A549 (cell line): ENCODE data around the gene PATJ.

ENCODE experiments used
- CBX2 ChIP-seq: fragments of 200-600 bp; sonication (generic); IDR thresholded peaks from 2 replicates; pipeline ENCODE4 v1.6.1; 2016; ENCODE audit warnings: low read depth, mild to moderate bottlenecking, borderline replicate concordance
- CTCF ChIP-seq: fragments of >200 bp; sonication (Bioruptor Twin); formaldehyde crosslinking; IDR thresholded peaks from 3 replicates; pipeline ENCODE4 v1.5.1; 2016
- ELK1 ChIP-seq: fragments of 150-350 bp; IDR thresholded peaks from 2 replicates; pipeline ENCODE4 v1.6.1; 2014; ENCODE audit warnings: low read depth, mild to moderate bottlenecking, low read length
- MAX ChIP-seq: IDR thresholded peaks from 2 replicates; pipeline ENCODE4 v1.6.1; 2012
- POLR2A ChIP-seq: IDR thresholded peaks from 2 replicates; pipeline ENCODE4 v1.6.1; 2012; ENCODE audit warnings: mild to moderate bottlenecking, low read length
- SMC3 ChIP-seq: fragments of >200 bp; sonication (Bioruptor Twin); formaldehyde crosslinking; IDR thresholded peaks from 3 replicates; pipeline ENCODE4 v1.6.1; 2018; ENCODE audit warnings: inconsistent platforms

- no peak for TF ChIP-seq CTCF
- no peak for TF ChIP-seq CBX2
- TF ChIP-seq SMC3 = no peak
- TF ChIP-seq POLR2A = no peak
- no peak for TF ChIP-seq ELK1
- no peak for TF ChIP-seq MAX
These were observed 156.4 kb downstream of the PATJ start for GRCh38 chr1:61898658-61899057.
